ENCODE results near the gene PWWP2A.

Gene PWWP2A

DNA sequence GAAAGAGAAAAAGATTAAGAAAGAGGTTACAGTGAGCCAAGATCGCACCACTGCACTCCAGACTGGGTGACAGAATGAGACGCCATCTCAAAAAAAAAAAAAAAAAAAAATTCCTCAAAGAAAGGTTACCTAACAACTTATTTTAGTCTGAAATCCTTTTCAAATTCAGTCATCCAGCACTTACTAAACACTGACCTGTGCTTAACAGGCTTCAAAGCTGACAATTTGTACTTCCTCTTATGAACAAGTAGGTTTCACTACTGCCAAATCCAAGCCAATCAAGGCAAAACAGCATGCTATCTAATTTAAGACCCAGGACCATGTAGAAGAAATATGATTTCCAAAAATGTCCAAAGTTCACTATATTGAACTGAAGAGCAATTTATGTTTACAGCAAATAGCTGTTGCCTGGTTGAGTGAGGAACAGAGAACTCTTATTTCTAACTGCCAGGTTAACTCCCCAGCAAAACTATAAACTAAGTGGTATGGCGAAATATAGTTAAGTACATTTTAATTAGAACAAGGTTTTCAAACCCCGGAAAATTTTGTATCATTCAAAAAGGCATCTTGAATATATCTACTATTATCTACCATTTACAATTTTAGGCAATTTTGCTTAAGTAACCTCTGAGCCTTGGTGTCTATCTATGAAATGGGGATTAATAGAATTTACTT lies 13.4 kb downstream of the PWWP2A start:
- no peak for DNase-seq (ENCODE audit: low read depth)
- no peak overlapping the region for H3K4me3 ChIP-seq (ENCODE audit: low read depth, low read length)
- in situ Hi-C loops (cut with HindIII; ENCODE audit: low sequenced_read_pairs) = no loop called here
- TF ChIP-seq CTCF (IDR thresholded peaks at IDR 0.05; ENCODE audit: low read depth, low read length, missing control alignments) = no peak

DNA sequence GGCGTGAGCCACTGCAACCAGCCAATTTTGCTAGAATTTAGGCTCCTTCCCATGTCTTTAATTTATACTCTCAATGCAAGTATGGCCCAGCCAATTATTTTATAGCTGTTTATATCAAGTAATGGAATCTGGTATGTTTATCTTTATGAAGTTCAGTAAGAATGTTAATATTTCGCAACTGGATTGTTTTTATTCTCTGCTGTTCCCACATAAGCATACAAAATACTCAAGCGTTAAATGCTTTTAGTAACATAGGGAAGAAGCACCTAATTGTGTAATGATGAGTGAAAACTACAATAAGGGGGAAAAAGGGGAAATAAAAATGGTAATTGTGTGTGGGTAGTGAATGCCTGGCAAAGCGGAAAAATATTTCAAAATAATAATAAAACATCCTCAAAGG lies 21.3 kb downstream of the PWWP2A start:
- no peak for TF ChIP-seq CTCF (IDR thresholded peaks at IDR 0.05; ENCODE audit: low read depth, low read length, missing control alignments)
- H3K4me3 ChIP-seq (ENCODE audit: low read depth, low read length) = no peak overlapping the region
- no peak for DNase-seq (ENCODE audit: low read depth)
- in situ Hi-C loops (cut with HindIII; ENCODE audit: low sequenced_read_pairs) = no loop called here

GRCh38 chr5:160096178-160096577 lies 23.1 kb downstream of the PWWP2A start:
- no peak overlapping the region for H3K4me3 ChIP-seq (ENCODE audit: low read depth, low read length)
- in situ Hi-C loops (cut with HindIII; ENCODE audit: low sequenced_read_pairs) = no loop called here
- no peak for DNase-seq (ENCODE audit: low read depth)
- no peak for TF ChIP-seq CTCF (IDR thresholded peaks at IDR 0.05; ENCODE audit: low read depth, low read length, missing control alignments)

DNA sequence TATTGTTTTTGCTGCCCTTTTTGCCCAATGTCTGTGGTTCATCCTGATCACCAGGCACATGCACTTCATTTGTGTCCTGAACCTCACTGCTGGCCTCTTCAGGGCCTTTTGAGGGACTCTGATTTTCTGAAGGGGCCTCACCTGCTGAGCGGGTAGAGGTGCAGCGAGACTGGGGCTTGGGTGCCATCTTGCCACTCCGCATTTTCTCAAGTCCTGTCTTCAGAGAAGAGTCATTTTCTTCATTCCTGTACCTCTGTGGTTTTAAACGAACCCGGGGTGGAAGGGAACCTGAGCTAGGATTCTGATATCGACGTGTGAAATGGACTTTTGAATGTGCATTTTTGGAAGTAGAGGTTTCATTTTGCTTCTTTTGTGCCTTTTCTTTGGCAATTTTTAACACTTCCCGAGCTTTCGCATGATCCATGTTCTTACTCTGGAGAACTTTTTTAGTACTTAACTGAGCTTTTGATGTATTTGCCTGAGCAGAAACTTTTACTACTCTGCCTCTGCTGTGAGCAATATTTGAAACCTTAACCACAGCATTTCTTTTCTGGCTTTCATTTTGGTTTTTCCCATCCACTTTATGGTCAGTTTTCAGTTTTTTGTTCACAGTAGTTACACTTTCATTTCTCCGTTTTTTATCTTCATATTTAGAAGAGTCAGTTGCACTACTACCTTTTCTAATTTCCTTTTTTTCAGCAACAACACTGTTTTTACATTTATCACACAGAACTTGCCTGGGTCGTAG lies 26.1 kb downstream of the PWWP2A start:
- H3K4me3 ChIP-seq (ENCODE audit: low read depth, low read length) = no peak overlapping the region
- DNase-seq (ENCODE audit: low read depth) = no peak
- TF ChIP-seq CTCF (IDR thresholded peaks at IDR 0.05; ENCODE audit: low read depth, low read length, missing control alignments) = no peak
- in situ Hi-C loops (cut with HindIII; ENCODE audit: low sequenced_read_pairs) = no loop called here

DNA sequence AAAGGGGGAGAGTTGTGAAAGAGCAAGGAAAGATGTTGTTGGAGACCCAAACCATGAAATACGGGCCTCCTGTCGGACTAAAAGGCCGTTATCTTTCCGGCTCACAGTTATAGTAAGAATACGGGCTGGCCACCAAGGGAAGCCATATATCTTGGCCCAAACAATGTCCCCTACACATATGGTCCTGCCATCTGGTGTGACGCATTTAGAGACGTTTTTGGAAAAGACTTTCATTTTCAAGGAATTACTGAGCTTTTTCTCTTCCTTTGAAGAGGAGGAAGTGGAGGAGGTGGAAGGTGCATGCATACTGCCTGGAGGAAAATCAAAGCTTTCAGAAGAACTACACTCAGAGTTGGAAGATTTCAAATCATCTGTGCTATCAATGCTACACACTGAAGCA lies 26.7 kb downstream of the PWWP2A start:
- TF ChIP-seq CTCF (IDR thresholded peaks at IDR 0.05; ENCODE audit: low read depth, low read length, missing control alignments) = no peak
- in situ Hi-C loops (cut with HindIII; ENCODE audit: low sequenced_read_pairs) = no loop called here
- no peak for DNase-seq (ENCODE audit: low read depth)
- no peak overlapping the region for H3K4me3 ChIP-seq (ENCODE audit: low read depth, low read length)

DNA sequence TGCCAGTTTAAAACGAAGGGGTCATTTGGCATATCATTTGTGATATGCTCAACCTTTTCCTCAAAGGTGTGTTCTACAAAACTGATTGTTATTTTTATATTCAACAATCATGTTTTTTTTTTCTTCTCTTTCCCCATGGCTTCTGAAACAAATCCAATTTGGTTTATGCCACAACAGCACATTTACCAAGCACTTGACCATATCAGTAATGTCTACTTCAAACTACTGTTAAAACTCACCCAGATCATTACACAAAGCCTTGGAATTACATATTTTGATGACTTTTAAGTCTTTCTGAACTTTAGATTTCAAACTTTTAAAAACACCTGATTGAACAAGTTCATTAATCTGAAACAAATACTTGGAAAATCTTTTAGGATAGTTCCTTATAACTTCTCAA lies 29.2 kb downstream of the PWWP2A start:
- DNase-seq (ENCODE audit: low read depth) = no peak
- in situ Hi-C loops (cut with HindIII; ENCODE audit: low sequenced_read_pairs) = no loop called here
- no peak for TF ChIP-seq CTCF (IDR thresholded peaks at IDR 0.05; ENCODE audit: low read depth, low read length, missing control alignments)
- no peak overlapping the region for H3K4me3 ChIP-seq (ENCODE audit: low read depth, low read length)

Data from astrocyte of the cerebellum (primary cell).